Natural killer cell (primary cell): Measurements from ENCODE around the gene SCYL3. TPM values are rescaled to one million over a fixed set of nuclear protein-coding genes. Genes with fewer than 3 reads are reported as not detected.
"Not testable (repeated sequence)": the region's sequence is repeated elsewhere in the genome, so short reads cannot be mapped to it uniquely, and the experiment has no call there.

Experiments
- ATAC-seq, 3 donors: fragments of 150-1000 bp in 2 of 3; fragments of 200-7000 bp in 1 of 3; cut with Tn5 transposase; 1 replicate in 1 of 3; 2 replicates in 2 of 3; pipeline ENCODE4 v1.10.0; 2021; ENCODE audit warnings: mild to moderate bottlenecking in 2 of 3, moderate library complexity in 2 of 3
- DNase-seq, 2 donors: peaks; one replicate each; pipeline versions ENCODE4 v3.0.0 to v3.0.0-alpha.2; 2013 to 2021; ENCODE audit warnings: mixed read lengths in 1 of 2
- H3K27ac ChIP-seq: one replicate; pipeline ENCODE4 v1.5.1; 2013; ENCODE audit warnings: mild to moderate bottlenecking, low read length
- H3K27me3 ChIP-seq: one replicate; pipeline ENCODE4 v1.6.1; 2013; ENCODE audit warnings: low read length; ENCODE audit not compliant: control insufficient read depth, insufficient read depth
- H3K36me3 ChIP-seq: one replicate; pipeline ENCODE4 v1.6.1; 2013; ENCODE audit warnings: low read length; ENCODE audit not compliant: control insufficient read depth, insufficient read depth
- H3K4me1 ChIP-seq: one replicate; pipeline ENCODE4 v1.6.1; 2013; ENCODE audit warnings: low read length; ENCODE audit not compliant: control insufficient read depth, insufficient read depth
- H3K4me3 ChIP-seq: one replicate; pipeline ENCODE4 v1.5.1; 2013; ENCODE audit warnings: low read length
- H3K9me3 ChIP-seq: one replicate; pipeline ENCODE4 v1.6.1; 2013; ENCODE audit warnings: low read length; ENCODE audit not compliant: control insufficient read depth, insufficient read depth
- H3K27ac Mint-ChIP-seq, 2 donors: one replicate each; pipeline ENCODE4 v1.8.0; 2022; ENCODE audit warnings: mild to moderate bottlenecking in 2 of 2, mixed read lengths in 2 of 2, moderate library complexity in 1 of 2
- H3K27me3 Mint-ChIP-seq, 2 donors: one replicate each; pipeline ENCODE4 v1.8.0; 2022; ENCODE audit warnings: low read depth in 2 of 2, mixed read lengths in 2 of 2
- H3K36me3 Mint-ChIP-seq: one replicate; pipeline ENCODE4 v1.8.0; 2022; ENCODE audit warnings: mixed read lengths
- H3K4me1 Mint-ChIP-seq, 2 donors: one replicate each; pipeline ENCODE4 v1.8.0; 2022; ENCODE audit warnings: mixed read lengths in 2 of 2
- H3K4me3 Mint-ChIP-seq: one replicate; pipeline ENCODE4 v1.8.0; 2022; ENCODE audit warnings: mild to moderate bottlenecking, moderate library complexity, mixed read lengths
- H3K9me3 Mint-ChIP-seq, 2 donors: one replicate each; pipeline ENCODE4 v1.8.0; 2022; ENCODE audit warnings: mixed read lengths in 2 of 2
- CTCF ChIP-seq: fragments of 200-600 bp; IDR thresholded peaks from one replicate; pipeline ENCODE4 v1.8.0; 2022; ENCODE audit warnings: antibody characterized with exemption
- WGBS: methylation state at CpG from one replicate; pipeline ENCODE4 v1.1.7; 2013; ENCODE audit warnings: missing lambda C conversion rate; ENCODE audit not compliant: insufficient coverage; 5-methylcytosine and 5-hydroxymethylcytosine counted together
- intact Hi-C: fragments of 100-400 bp; cut with micrococcal nuclease; formaldehyde crosslinking; loops from one replicate; pipeline ENCODE4 v1.14.2; 2022
- total RNA-seq, 4 donors: library from RNA; stranded (reverse); fragments of 120-200 nt in 1 of 4; gene quantifications; one replicate each; pipeline versions ENCODE4 v1.2.3 to v1.2.4, GENCODE V29; 2013 to 2022

The SCYL3 gene
- total RNA-seq, 3 donors from 2014 or later (not counting 1 experiment from before 2014, with no cell fraction given) = 6.0 to 12.3 (median 7.0) TPM

- Histone ChIP-seq H3K9me3 (no peaks in the 10 kb centered on the region), H3K4me1 (no peaks in the 10 kb centered on the region), H3K27ac (no peak overlapping the region), H3K27me3 (no peaks in the 10 kb centered on the region), H3K36me3 (peaks cover 3% of the 10 kb centered on the region), H3K4me3 (no peak overlapping the region)
- no peak for ATAC-seq
- H3K4me3 Mint-ChIP-seq = no peak overlapping the region
- no peaks in the 10 kb centered on the region for H3K27me3 Mint-ChIP-seq
- no peak overlapping the region for H3K27ac Mint-ChIP-seq
- WGBS = no CpG with 5 or more reads among the region's 1 CpG
- peaks cover 5 to 10% of the 10 kb centered on the region in 2 donors for H3K4me1 Mint-ChIP-seq
- intact Hi-C loops = loop anchor here (10.0 kb wide), 1 partner anchor 102 kb away; the partner anchor contains the start of gene SELL
- H3K9me3 Mint-ChIP-seq = no peaks in the 10 kb centered on the region
- TF ChIP-seq CTCF = no peak
- DNase-seq = no peak
- no peaks in the 10 kb centered on the region for H3K36me3 Mint-ChIP-seq
Measured at GRCh38 chr1:169816617-169817016, 77.1 kb downstream of the SCYL3 start.

GRCh38 chr1:169814265-169814664 is 79.4 kb downstream of the SCYL3 start:
- no peak overlapping the region for H3K4me3 ChIP-seq
- intact Hi-C loops = loop anchor here (10.0 kb wide), 1 partner anchor 99 kb away; the partner anchor contains the start of gene SELL
- no peak overlapping the region for H3K27ac ChIP-seq
- Mint-ChIP-seq H3K36me3 (no peaks in the 10 kb centered on the region), H3K9me3 (no peaks in the 10 kb centered on the region), H3K27ac (peak overlapping the region; percentile 24 to 51), H3K27me3 (no peaks in the 10 kb centered on the region), H3K4me3 (no peak overlapping the region), H3K4me1 (peaks cover 5 to 10% of the 10 kb centered on the region in 2 donors)
- H3K36me3 ChIP-seq = peaks cover 3% of the 10 kb centered on the region
- no peak for DNase-seq
- TF ChIP-seq CTCF = no peak
- H3K4me1 ChIP-seq = no peaks in the 10 kb centered on the region
- H3K9me3 ChIP-seq = no peaks in the 10 kb centered on the region
- WGBS = 14% methylated on average over 1 of the region's 2 CpGs
- ATAC-seq = peak in 2 of 3 donors; percentile 47 to 67
- H3K27me3 ChIP-seq = no peaks in the 10 kb centered on the region

- no peaks in the 10 kb centered on the region for H3K9me3 ChIP-seq
- peaks cover 3% of the 10 kb centered on the region for H3K36me3 ChIP-seq
- no peaks in the 10 kb centered on the region for H3K9me3 Mint-ChIP-seq
- H3K27me3 ChIP-seq = no peaks in the 10 kb centered on the region
- no peaks in the 10 kb centered on the region for H3K36me3 Mint-ChIP-seq
- WGBS = 100% methylated on average over 2 of the region's 2 CpGs
- peaks cover 5 to 10% of the 10 kb centered on the region in 2 donors for H3K4me1 Mint-ChIP-seq
- no peak overlapping the region for H3K27ac ChIP-seq
- no peak overlapping the region for H3K4me3 Mint-ChIP-seq
- no peak for DNase-seq
- no peaks in the 10 kb centered on the region for H3K4me1 ChIP-seq
- no peak for ATAC-seq
- no peaks in the 10 kb centered on the region for H3K27me3 Mint-ChIP-seq
- no peak for TF ChIP-seq CTCF
- H3K27ac Mint-ChIP-seq = no peak overlapping the region
- intact Hi-C loops = loop anchor here (10.0 kb wide), 1 partner anchor 97 kb away; the partner anchor contains the start of gene SELL
- no peak overlapping the region for H3K4me3 ChIP-seq
Measured at GRCh38 chr1:169812131-169812530, 81.6 kb downstream of the SCYL3 start.

- H3K4me1 ChIP-seq, DNase-seq, ATAC-seq, H3K9me3 ChIP-seq, H3K9me3 Mint-ChIP-seq, H3K4me3 ChIP-seq, H3K27me3 Mint-ChIP-seq, H3K4me3 Mint-ChIP-seq, H3K27ac Mint-ChIP-seq, H3K27ac ChIP-seq, H3K27me3 ChIP-seq, H3K36me3 ChIP-seq, H3K36me3 Mint-ChIP-seq: not testable (repeated sequence)
- H3K4me1 Mint-ChIP-seq = peaks cover 5 to 10% of the 10 kb centered on the region in 2 donors
- intact Hi-C loops = loop anchor here (10.0 kb wide), 1 partner anchor 97 kb away; the partner anchor contains the start of gene SELL
Measured at GRCh38 chr1:169811418-169812035, 82.2 kb downstream of the SCYL3 start.
